ENCODE results near the gene LRSAM1.
"Not testable (repeated sequence)": the region's sequence is repeated elsewhere in the genome, so short reads cannot be mapped to it uniquely, and the experiment has no call there.

Gene LRSAM1

GRCh38 chr9:127455324-127455992, 4.1 kb downstream of the LRSAM1 start:
- DNase-seq (ENCODE audit: low read depth in 1 of 2, low spot score in 1 of 2), result no peak

DNA sequence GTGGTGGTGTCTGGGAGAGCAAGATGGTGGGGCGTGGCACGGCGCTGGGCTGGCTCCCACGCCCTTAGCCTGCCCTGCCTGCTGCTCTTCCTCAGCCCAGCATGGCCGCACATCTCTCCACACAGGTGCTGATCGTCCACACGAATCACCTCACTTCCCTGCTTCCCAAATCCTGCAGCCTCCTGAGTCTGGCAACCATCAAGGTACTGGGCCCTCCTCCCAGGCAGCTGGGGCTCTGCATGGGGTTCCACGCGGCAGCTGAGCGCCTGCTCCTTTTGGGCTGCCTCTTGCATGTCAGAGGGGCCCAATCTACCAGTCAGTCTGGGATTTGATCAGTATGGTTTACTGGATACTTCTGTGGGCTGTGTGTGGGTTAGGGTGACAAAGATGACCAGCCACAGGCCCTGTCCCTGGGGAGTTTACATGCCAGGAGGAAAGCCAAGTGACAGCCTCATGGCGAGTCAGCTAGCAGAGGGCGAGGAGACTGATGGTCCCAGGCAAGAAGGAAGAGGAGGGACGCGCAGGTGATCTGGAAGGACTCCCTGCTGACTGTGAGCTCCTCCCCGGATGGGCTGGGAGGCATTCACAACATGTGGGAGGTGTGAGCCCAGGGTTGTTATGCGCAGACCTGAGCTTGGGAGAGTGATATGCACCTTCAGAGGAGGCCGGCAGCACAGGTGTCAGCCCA, 6.0 kb downstream of the LRSAM1 start:
- no peak for DNase-seq (ENCODE audit: low read depth in 1 of 2, low spot score in 1 of 2)

GRCh38 chr9:127458921-127459320, 7.6 kb downstream of the LRSAM1 start:
- DNase-seq (ENCODE audit: low read depth in 1 of 2, low spot score in 1 of 2), result no peak

DNA sequence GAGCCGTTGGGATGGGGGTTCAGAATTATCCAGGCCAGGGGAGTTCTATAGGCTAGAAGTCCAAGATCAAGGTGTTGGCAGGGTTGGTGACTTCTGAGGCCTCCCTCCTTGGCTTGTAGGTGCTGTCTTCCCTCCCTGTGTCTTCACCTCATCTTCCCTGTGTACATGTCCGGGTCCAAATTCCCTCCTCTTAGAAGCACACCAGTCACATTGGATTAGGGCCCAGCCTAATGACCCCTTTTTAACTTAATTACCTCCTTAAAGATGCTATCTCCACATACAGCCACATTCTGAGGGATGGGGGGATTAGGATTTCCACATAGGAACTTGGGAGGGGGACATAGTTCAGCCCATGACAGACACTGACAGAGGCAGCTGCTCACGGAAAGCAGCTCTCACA, 12.1 kb downstream of the LRSAM1 start:
- DNase-seq (ENCODE audit: low read depth in 1 of 2, low spot score in 1 of 2), result no peak

- no peak for DNase-seq (ENCODE audit: low read depth in 1 of 2, low spot score in 1 of 2)
These were observed 12.6 kb downstream of the LRSAM1 start for GRCh38 chr9:127463911-127464310.

DNA sequence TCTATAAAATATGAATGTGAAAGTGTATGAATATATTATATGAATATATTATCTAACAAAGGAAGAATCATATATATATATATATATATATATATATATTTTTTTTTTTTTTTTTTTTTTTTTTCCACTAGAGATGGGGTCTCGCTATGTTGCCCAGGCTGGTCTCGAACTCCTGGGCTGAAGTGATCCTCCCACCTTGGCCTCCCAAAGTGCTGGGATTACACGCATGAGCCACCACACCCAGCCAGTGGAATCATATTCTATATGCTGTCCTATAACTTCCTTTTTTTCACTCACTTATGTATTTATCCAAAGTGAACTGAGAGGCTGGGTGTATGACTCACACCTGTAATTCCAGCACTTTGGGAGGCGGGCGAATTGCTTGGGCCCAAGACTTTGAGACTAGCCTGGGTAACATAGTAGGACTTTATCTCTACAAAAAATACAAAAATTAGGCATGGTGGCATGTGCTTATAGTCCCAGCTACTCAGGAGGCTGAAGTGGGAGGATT, 15.2 kb downstream of the LRSAM1 start:
- DNase-seq (ENCODE audit: low read depth in 1 of 2, low spot score in 1 of 2), result not testable (repeated sequence)

DNA sequence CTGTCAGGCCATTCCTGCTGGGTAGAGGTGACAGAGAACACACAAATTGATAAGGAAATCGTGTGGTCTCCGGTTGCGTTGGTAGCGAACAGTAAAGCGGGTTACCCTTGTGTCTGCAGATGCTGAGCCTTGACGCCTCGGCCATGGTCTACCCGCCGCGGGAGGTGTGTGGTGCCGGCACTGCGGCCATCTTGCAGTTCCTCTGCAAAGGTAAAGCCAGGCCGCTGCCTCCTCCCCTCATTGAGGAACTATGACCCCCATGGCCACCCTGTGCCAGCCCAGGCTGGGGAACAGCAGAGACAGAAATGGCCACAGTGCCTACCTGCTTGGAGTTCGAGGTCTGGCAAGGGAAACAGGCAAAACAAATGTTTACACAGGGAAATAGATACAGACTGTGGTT, 16.3 kb downstream of the LRSAM1 start:
- no peak for DNase-seq (ENCODE audit: low read depth in 1 of 2, low spot score in 1 of 2)

DNA sequence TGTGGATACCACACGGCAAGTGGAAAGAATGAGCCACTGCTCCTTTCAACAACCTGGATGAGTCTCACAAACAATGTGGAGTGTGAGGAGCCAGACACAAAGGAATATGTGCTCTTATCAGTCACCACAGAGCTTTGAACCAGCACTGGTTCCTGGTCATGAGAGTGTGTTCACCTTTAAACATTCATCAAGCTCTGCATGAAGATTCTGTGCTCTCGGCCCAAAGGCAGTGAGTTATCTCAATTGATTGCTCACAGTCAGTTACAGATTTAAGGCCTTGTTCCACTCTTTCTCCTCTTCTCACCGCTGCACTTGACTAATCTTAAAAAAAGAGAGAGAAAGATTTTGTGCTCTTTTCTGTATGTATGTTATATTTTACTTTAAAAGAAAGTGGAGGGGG, 19.4 kb downstream of the LRSAM1 start:
- no peak for DNase-seq (ENCODE audit: low read depth in 1 of 2, low spot score in 1 of 2)

GRCh38 chr9:127473501-127473900, 22.2 kb downstream of the LRSAM1 start:
- no peak for DNase-seq (ENCODE audit: low read depth in 1 of 2, low spot score in 1 of 2)

- no peak for DNase-seq (ENCODE audit: low read depth in 1 of 2, low spot score in 1 of 2)
These were observed 22.6 kb downstream of the LRSAM1 start for GRCh38 chr9:127473932-127474331.

DNA sequence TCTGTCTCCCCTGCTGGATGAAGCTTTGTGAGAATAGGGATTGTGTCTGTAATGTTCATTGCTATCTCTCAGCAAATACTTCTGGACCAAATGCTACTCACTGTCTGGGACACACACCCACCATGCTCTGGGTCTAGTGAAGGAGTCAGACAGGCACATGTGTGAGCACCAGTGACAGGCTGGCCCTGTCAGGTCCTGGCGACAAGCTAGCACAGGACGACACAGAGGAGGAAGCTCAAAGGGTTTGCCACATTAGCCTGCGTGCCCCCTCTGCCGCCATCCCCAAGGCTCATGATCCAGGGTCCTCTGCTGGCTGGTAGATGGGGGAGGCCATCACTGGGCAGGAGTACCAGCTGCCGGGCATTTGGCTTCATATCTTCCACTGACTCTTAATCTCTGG, 23.3 kb downstream of the LRSAM1 start:
- DNase-seq (ENCODE audit: low read depth in 1 of 2, low spot score in 1 of 2), result no peak

GRCh38 chr9:127479507-127480081, 28.3 kb downstream of the LRSAM1 start:
- DNase-seq (ENCODE audit: low read depth in 1 of 2, low spot score in 1 of 2), result no peak

DNA sequence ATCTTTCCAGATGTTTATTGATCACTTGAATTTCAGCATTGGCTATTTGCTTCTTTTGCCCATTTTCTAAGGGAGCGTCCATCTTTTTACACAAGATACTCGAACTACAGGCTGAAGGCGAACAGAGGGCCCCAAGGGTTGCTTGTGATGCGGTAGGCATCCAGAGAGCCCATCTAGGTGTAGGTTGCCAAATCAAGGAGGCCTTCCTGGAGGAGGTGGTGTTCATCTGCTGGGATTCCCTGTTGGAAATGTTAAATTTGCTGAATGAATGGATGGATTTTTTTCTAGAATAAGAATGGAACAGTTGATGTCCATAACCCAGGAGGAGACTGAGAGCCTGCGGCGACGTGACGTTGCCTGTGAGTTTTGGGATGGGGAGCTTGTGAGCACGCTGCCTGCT, 31.4 kb downstream of the LRSAM1 start:
- DNase-seq (ENCODE audit: low read depth in 1 of 2, low spot score in 1 of 2), result no peak

- DNase-seq (ENCODE audit: low read depth in 1 of 2, low spot score in 1 of 2), result no peak
These were observed 34.7 kb downstream of the LRSAM1 start for GRCh38 chr9:127485995-127486394.

GRCh38 chr9:127488946-127489345, 37.6 kb downstream of the LRSAM1 start:
- DNase-seq (ENCODE audit: low read depth in 1 of 2, low spot score in 1 of 2), result no peak

- no peak for DNase-seq (ENCODE audit: low read depth in 1 of 2, low spot score in 1 of 2)
These were observed 38.3 kb downstream of the LRSAM1 start for GRCh38 chr9:127489471-127490115.

- no peak for DNase-seq (ENCODE audit: low read depth in 1 of 2, low spot score in 1 of 2)
These were observed 39.4 kb downstream of the LRSAM1 start for GRCh38 chr9:127490535-127491230.

GRCh38 chr9:127491516-127491915, 40.2 kb downstream of the LRSAM1 start:
- no peak for DNase-seq (ENCODE audit: low read depth in 1 of 2, low spot score in 1 of 2)

GRCh38 chr9:127492616-127493015, 41.3 kb downstream of the LRSAM1 start:
- no peak for DNase-seq (ENCODE audit: low read depth in 1 of 2, low spot score in 1 of 2)

- no peak for DNase-seq (ENCODE audit: low read depth in 1 of 2, low spot score in 1 of 2)
These were observed 42.4 kb downstream of the LRSAM1 start for GRCh38 chr9:127493592-127494303.

DNA sequence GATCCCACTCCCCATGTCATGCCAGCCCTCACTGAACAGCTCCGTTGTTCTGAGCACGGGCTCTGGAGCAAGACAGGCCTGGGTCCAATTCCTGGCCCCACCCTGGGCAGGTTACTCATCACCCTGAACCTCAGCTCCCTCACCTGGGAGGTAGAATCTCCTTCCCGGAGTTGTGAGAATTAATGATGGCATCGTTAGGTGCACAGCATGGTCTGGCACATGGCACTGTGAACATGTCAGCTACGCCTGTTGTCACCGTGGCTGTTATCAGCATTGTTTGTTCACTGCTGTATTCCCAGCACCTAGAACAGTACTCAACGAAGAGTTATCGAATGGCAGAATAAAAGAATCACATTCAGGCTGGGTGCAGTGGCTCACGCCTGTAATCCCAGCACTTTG, 43.0 kb downstream of the LRSAM1 start:
- no peak for DNase-seq (ENCODE audit: low read depth in 1 of 2, low spot score in 1 of 2)

Measured in activated CD4-positive, alpha-beta T cell treated with anti-CD3 and anti-CD28 coated beads, Interleukin-2, amount 50 U/mL, for 24 hours (primary cell).